Astrocyte of the spinal cord (primary cell): ENCODE data around the gene SMARCAL1.
A peak's percentile ranks its signal among the peaks of the same experiment; 100 is the strongest.
"Not testable (repeated sequence)": the region's sequence is repeated elsewhere in the genome, so short reads cannot be mapped to it uniquely, and the experiment has no call there.

Experiments
- DNase-seq: peaks from one replicate; pipeline ENCODE4 v3.0.0; 2011; ENCODE audit warnings: low read depth, low spot score
- H3K4me3 ChIP-seq: 2 replicates; pipeline ENCODE4 v1.5.1; 2011; ENCODE audit warnings: low read depth, mild to moderate bottlenecking, low read length, moderate library complexity
- in situ Hi-C: cut with HindIII; loops from 2 replicates; pipeline ENCODE4 v1.10.0; 2017; ENCODE audit warnings: low sequenced_read_pairs
- TF ChIP-seq, protein P1 (sequence below): IDR thresholded peaks from 2 replicates; pipeline ENCODE4 v1.5.1; 2012; ENCODE audit warnings: low read depth, mild to moderate bottlenecking, low read length, inconsistent platforms

Gene SMARCAL1

GRCh38 chr2:216516730-216517350 lies 104.6 kb downstream of the SMARCAL1 start:
- in situ Hi-C loops = loop anchor here (10.0 kb wide), 1 partner anchor 138 kb away; no protein-coding TSS in a partner anchor
- TF ChIP-seq, protein P1, sequence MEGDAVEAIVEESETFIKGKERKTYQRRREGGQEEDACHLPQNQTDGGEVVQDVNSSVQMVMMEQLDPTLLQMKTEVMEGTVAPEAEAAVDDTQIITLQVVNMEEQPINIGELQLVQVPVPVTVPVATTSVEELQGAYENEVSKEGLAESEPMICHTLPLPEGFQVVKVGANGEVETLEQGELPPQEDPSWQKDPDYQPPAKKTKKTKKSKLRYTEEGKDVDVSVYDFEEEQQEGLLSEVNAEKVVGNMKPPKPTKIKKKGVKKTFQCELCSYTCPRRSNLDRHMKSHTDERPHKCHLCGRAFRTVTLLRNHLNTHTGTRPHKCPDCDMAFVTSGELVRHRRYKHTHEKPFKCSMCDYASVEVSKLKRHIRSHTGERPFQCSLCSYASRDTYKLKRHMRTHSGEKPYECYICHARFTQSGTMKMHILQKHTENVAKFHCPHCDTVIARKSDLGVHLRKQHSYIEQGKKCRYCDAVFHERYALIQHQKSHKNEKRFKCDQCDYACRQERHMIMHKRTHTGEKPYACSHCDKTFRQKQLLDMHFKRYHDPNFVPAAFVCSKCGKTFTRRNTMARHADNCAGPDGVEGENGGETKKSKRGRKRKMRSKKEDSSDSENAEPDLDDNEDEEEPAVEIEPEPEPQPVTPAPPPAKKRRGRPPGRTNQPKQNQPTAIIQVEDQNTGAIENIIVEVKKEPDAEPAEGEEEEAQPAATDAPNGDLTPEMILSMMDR = peak; percentile 74
- peak; percentile 69 for DNase-seq
- H3K4me3 ChIP-seq = no peak overlapping the region

GRCh38 chr2:216517447-216518225 lies 105.4 kb downstream of the SMARCAL1 start:
- TF ChIP-seq, protein P1 = no peak
- H3K4me3 ChIP-seq = no peak overlapping the region
- no peak for DNase-seq
- in situ Hi-C loops = loop anchor here (10.0 kb wide), 1 partner anchor 137 kb away; no protein-coding TSS in a partner anchor

GRCh38 chr2:216518566-216519119 lies 106.4 kb downstream of the SMARCAL1 start:
- not testable (repeated sequence) for DNase-seq, H3K4me3 ChIP-seq
- in situ Hi-C loops = loop anchor here (10.0 kb wide), 1 partner anchor 136 kb away; no protein-coding TSS in a partner anchor

DNA sequence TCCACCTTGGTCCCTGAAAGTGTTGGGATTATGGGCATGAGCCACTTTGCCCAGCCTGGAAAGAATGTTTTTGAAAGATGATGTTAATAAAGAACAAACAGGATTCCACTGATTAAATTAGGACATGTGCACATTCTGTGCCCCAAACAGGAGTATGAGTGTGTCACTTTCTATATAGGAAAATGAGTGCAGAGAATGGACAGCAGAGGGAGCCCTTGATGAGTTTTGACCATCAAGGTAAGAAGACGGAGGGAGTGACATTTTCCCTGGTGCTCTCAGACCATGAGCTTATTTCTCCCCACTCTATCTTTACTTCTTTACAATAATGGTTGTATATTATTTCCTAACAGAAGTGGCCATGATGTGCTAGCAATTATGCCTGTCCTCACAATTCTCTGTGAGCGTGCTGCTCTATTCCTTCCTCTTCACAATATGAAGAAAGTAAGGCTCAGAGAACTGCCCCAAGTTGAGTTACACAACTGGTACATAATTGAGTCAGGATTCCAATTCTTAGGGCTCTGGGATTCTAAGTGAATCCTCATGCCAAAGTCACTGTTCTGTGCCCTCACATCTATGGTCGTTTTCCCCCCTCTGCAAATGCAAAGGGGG lies 107.0 kb downstream of the SMARCAL1 start:
- peak; percentile 87 for DNase-seq
- TF ChIP-seq, protein P1 = peak; percentile 74
- H3K4me3 ChIP-seq = no peak overlapping the region
- in situ Hi-C loops = loop anchor here (10.0 kb wide), 1 partner anchor 136 kb away; no protein-coding TSS in a partner anchor

- H3K4me3 ChIP-seq = no peak overlapping the region
- DNase-seq = peak; percentile 71
- in situ Hi-C loops = no loop called here
- TF ChIP-seq, protein P1 = no peak
These were observed 107.8 kb downstream of the SMARCAL1 start for GRCh38 chr2:216520112-216520511.

GRCh38 chr2:216522892-216523502 lies 110.7 kb downstream of the SMARCAL1 start:
- TF ChIP-seq, protein P1 = no peak
- in situ Hi-C loops = no loop called here
- H3K4me3 ChIP-seq = no peak overlapping the region
- DNase-seq = no peak
